Psoas muscle (tissue), 8 donors: ENCODE data around the gene KCNB1. TPM values are rescaled to one million over a fixed set of nuclear protein-coding genes. Genes with fewer than 3 reads are reported as not detected.

Experiments used
- ATAC-seq, 4 donors: fragments of 200-7000 bp; cut with Tn5 transposase; one replicate each; pipeline ENCODE4 v1.9.1; 2020; ENCODE audit warnings: moderate library complexity in 3 of 4, mild to moderate bottlenecking in 2 of 4
- DNase-seq, 2 donors: peaks; one replicate each; pipeline ENCODE4 v3.0.0-alpha.2; 2020
- H3K27ac ChIP-seq: fragments of 200-600 bp; one replicate; pipeline ENCODE4 v1.8.0; 2022
- H3K27me3 ChIP-seq, 3 donors: fragments of 200-600 bp in 1 of 3; one replicate each; pipeline versions ENCODE4 v1.6.1 to v1.8.0; 2013 to 2022; ENCODE audit warnings: low read length in 2 of 3, mild to moderate bottlenecking in 2 of 3, moderate library complexity in 1 of 3; ENCODE audit not compliant: insufficient read depth in 3 of 3
- H3K36me3 ChIP-seq, 2 donors: fragments of 200-600 bp in 1 of 2; one replicate each; pipeline versions ENCODE4 v1.6.1 to v1.8.0; 2013 to 2022; ENCODE audit warnings: low read depth in 1 of 2, mild to moderate bottlenecking in 1 of 2, moderate library complexity in 1 of 2; ENCODE audit not compliant: insufficient read depth in 1 of 2
- H3K4me1 ChIP-seq: fragments of 200-600 bp; one replicate; pipeline ENCODE4 v1.8.0; 2022
- H3K4me3 ChIP-seq: fragments of 200-600 bp; one replicate; pipeline ENCODE4 v1.8.0; 2022; ENCODE audit warnings: mild to moderate bottlenecking
- H3K9me3 ChIP-seq: fragments of 200-600 bp; one replicate; pipeline ENCODE4 v1.8.0; 2022
- CTCF ChIP-seq: fragments of 200-600 bp; IDR thresholded peaks from one replicate; pipeline ENCODE4 v1.8.0; 2022; ENCODE audit warnings: antibody characterized with exemption
- WGBS, 3 donors: extraction: QIAGEN DNeasy Blood & Tissue Kit; methylation state at CpG; one replicate each; pipeline versions ENCODE4 v1.1.6 to v1.1.7; 2013; 5-methylcytosine and 5-hydroxymethylcytosine counted together
- intact Hi-C, 2 donors: fragments of 100-400 bp; cut with DNase I; formaldehyde crosslinking; loops; one replicate each; pipeline versions ENCODE4 v1.11.0 to v1.14.2; 2022
- polyA plus RNA-seq, 3 donors: library from polyadenylated mRNA; stranded (reverse); fragments of 200-250 nt; gene quantifications; one replicate each; pipeline ENCODE4 v1.2.3, GENCODE V29; 2013
- total RNA-seq, 4 donors: library from RNA; stranded (reverse); fragmentation: NEBNext Ultra II Directional in 2 of 4; extraction: Animal tissue kit (Norgen Biotek cat#: 25700) in 2 of 4; gene quantifications; one replicate each; pipeline versions ENCODE4 v1.2.1 to v1.2.4, GENCODE V29; 2021 to 2023
- donor health status: healthy with polysubstance abuse.
- donor health status: DM: no; HTN: no; CAD: no; lungs with moderate emphysema.
- donor health status: Bipolar disorder and iron deficiency.
- donor health status: healthy.
- donor health status: DM: yes; HTN: yes; CAD: no.
- donor health status: DM: no; HTN: no; CAD: no.
- donor health status: DM: no; HTN: no; CAD: no.
- donor health status: DM: yes; HTN: yes; CAD: no.

Gene KCNB1
- total and polyA plus RNA-seq, 7 donors: 1.8 to 44.0 (median 5.3) TPM

- peak; percentile 83 to 94 (median 90) for ATAC-seq
- peak; percentile 86 to 91 for DNase-seq
- intact Hi-C loops: loop anchor here (1.0 to 10.0 kb wide), 6 partner anchors 48 to 152 kb away; no protein-coding TSS in a partner anchor
- WGBS, 3 donors: 3 to 4% (median 4%) methylated on average over 42 to 61 of the region's 61 CpGs
- Histone ChIP-seq H3K27ac (no peak overlapping the region), H3K9me3 (no peaks in the 10 kb centered on the region), H3K4me3 (peak overlapping the region; percentile 65), H3K36me3 (no peaks in the 10 kb centered on the region), H3K27me3 (peaks cover 0 to 10% (median 3%) of the 10 kb centered on the region in 3 donors), H3K4me1 (peaks cover 10% of the 10 kb centered on the region)
- TF ChIP-seq CTCF: peak; percentile 77
Observed at GRCh38 chr20:49484180-49485140, 2.0 kb upstream of the KCNB1 start.

DNA sequence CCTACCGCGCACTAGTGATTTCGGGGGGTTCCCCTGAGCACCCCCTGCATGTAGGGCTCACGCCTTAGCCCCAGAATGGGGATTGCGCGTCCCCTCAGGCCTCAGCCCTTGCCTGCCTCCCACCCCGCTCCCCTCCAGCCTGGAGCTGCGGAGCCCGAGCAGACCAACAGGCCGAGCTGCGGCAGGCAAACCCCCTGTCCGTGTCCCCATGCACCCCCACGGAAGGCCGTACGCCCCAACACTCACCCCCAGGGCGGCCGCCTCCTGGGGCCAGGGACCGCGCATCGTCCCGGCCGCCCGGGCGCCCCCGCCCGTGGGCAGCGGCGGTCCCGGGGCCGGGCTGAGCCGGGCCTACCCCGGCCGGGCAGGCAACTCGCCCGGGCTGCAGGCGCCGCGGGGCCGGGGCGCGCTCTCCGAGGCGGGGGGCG is 1.2 kb upstream of the KCNB1 start:
- no peaks in the 10 kb centered on the region for H3K36me3 ChIP-seq
- H3K4me3 ChIP-seq: peak overlapping the region; percentile 65
- H3K27me3 ChIP-seq: peaks cover 0 to 10% (median 3%) of the 10 kb centered on the region in 3 donors
- DNase-seq (no peak), ATAC-seq (peak in 1 of 4 donors; percentile 11)
- H3K4me1 ChIP-seq: peaks cover 10% of the 10 kb centered on the region
- WGBS, 3 donors: 1 to 3% (median 1%) methylated on average over 18 to 43 of the region's 44 CpGs
- intact Hi-C loops: loop anchor here (1.0 to 10.0 kb wide), 6 partner anchors 49 to 151 kb away; no protein-coding TSS in a partner anchor
- TF ChIP-seq CTCF: no peak
- no peak overlapping the region for H3K27ac ChIP-seq
- no peaks in the 10 kb centered on the region for H3K9me3 ChIP-seq

DNA sequence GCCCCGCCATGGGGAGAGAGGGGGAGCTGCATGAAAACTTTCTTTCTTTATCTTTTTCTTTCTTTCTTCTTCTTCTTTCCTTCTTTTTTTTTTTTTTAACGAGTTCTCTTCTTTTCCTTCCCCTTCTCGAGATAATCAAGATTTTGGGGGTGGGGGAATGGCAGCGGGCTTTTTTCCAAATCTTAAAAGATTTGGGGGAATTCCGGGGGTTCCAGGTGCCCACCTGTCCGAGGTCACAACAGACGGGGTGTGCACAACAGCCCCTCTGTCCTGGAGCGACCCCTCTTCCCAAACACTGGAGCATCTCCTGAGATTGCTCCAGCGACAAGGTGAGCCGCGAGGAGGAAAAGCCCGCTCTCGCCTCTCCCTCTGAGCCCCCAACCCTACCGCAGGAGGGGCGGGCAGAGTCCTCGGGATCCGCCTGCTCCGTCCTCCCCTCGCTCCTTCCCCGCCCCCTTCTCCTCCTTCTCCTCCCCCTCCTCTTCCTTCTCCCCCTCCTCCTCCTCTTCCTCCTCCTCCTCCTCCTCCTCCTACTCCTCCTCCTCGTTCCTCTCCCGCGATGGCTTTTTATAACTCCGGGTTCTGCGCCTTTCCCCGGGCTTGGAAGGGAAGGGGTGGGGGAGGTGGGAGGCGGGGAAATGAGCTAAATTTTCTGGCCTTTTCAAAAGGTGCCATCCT is 689 bp upstream of the KCNB1 start:
- peaks cover 0 to 10% (median 3%) of the 10 kb centered on the region in 3 donors for H3K27me3 ChIP-seq

GRCh38 chr20:49482173-49482572 is 295 bp downstream of the KCNB1 start:
- peaks cover 0 to 10% (median 3%) of the 10 kb centered on the region in 3 donors for H3K27me3 ChIP-seq
- no peak overlapping the region for H3K27ac ChIP-seq
- no peak for TF ChIP-seq CTCF
- no peaks in the 10 kb centered on the region for H3K9me3 ChIP-seq
- no peak for DNase-seq
- peak in 1 of 4 donors; percentile 4 for ATAC-seq
- peak overlapping the region; percentile 65 for H3K4me3 ChIP-seq
- 63 to 80% (median 65%) methylated on average over 27 to 46 of the region's 46 CpGs for WGBS, 3 donors
- peaks cover 10% of the 10 kb centered on the region for H3K4me1 ChIP-seq
- H3K36me3 ChIP-seq: no peaks in the 10 kb centered on the region
- intact Hi-C loops: loop anchor here (5.0 to 10.0 kb wide), 3 partner anchors 50 to 100 kb away; no protein-coding TSS in a partner anchor

More for the DNA sequence above, 689 bp upstream of the KCNB1 start:
- no peaks in the 10 kb centered on the region for H3K36me3 ChIP-seq
- intact Hi-C loops: loop anchor here (5.0 to 10.0 kb wide), 3 partner anchors 49 to 101 kb away; no protein-coding TSS in a partner anchor
- peak in 1 of 4 donors; percentile 13 for ATAC-seq
- no peak for DNase-seq
- H3K4me1 ChIP-seq: peaks cover 10% of the 10 kb centered on the region
- H3K4me3 ChIP-seq: peak overlapping the region; percentile 65
- no peak for TF ChIP-seq CTCF
- no peaks in the 10 kb centered on the region for H3K9me3 ChIP-seq
- no peak overlapping the region for H3K27ac ChIP-seq
- WGBS, 3 donors: 1 to 3% (median 2%) methylated on average over 18 to 26 of the region's 27 CpGs
